HTERT RPE-1 (cell line): ENCODE measurements around the gene GATA1.

Experiments
- in situ Hi-C: fragments of 300-500 bp; cut with MboI; formaldehyde crosslinking; loops from 4 replicates; pipeline ENCODE4 v1.14.3; 2020; ENCODE audit warnings: low sequenced_read_pairs

GATA1 gene

GRCh38 chrX:48839686-48840085 lies 53.3 kb downstream of the GATA1 start:
- in situ Hi-C loops = no loop called here
